GM21515 (cell line): ENCODE results near the gene PSMD6.

Source experiments
- ATAC-seq: cut with Tn5 transposase; IDR thresholded peaks from one replicate; pipeline ENCODE4 v1.9.1; 2021; ENCODE audit not compliant: unreplicated experiment

The PSMD6 gene

GRCh38 chr3:63980830-63981498 lies 42.3 kb downstream of the PSMD6 start:
- ATAC-seq, result no peak

GRCh38 chr3:63980019-63980418 lies 43.3 kb downstream of the PSMD6 start:
- ATAC-seq, result no peak

GRCh38 chr3:63979093-63979885 lies 44.0 kb downstream of the PSMD6 start:
- ATAC-seq, result no peak

- no peak for ATAC-seq
These were observed 45.4 kb downstream of the PSMD6 start for GRCh38 chr3:63977893-63978292.

DNA sequence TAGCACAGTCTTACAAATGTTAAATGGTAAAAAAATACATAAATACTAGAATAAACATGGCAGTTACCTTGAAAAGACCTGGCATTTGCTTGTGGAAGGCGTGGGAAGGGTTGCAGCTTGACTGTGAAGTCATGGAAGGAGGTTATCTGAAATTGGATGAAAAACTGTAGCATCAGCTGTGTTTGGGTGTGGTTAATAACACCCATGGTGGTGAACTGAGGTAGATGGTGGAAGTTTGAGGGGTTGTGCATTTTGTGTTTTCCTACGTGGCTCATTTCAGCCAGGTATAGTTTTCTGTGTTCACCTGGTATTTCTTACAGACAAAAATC lies 46.5 kb downstream of the PSMD6 start:
- ATAC-seq, result no peak

DNA sequence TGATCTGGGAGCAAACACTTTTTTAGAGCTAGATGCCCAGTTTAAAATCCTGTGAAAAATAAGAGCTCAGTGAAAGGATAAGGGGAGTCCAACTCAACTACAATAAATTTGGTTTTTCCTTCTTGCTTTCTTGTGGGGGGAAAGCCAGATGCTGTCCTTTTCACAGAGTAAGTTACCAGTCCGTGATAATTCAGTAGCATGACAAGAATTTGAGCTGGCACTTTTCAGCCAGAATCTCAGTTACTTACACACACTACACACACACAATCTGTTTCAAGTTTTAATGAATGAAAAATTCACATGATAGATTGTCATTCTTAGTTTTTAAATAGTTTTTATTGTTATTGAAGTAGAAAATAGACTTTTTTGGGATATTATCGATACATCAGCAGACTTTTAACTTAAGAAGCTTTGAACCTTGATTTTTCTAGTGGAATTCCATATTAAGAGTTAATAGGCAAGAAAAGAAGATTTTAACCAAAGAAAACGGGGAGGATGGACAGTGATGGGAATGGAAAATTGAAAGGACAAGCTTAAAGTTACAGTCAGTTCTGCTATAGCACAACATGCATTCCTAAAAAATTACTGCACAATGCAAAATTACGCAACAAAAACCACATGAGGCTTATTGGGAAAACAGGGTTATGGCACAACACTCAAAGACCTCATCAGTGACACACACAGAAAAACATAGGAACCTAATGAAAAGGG lies 47.0 kb downstream of the PSMD6 start:
- no peak for ATAC-seq

- ATAC-seq, result no peak
These were observed 47.6 kb downstream of the PSMD6 start for GRCh38 chr3:63975723-63976122.

DNA sequence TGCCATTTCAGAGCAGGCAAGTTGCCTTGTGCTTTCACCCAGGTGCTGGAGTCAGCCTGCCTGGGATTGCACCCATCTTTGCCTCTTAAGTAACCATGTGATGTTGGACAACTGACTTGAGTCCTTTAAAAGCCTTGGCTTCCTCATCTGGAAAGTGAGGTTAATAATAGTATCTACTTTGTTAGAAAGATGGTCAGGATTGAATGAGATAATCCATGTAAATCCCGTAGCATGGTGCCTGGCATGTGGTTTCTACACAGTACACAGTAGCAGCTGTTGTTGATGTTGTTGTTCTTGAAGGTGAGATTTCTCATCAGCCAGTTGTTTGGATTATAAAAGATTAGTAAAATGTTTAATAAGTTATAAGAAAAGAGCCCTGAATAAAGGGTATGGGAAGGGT lies 48.8 kb downstream of the PSMD6 start:
- ATAC-seq, result no peak

DNA sequence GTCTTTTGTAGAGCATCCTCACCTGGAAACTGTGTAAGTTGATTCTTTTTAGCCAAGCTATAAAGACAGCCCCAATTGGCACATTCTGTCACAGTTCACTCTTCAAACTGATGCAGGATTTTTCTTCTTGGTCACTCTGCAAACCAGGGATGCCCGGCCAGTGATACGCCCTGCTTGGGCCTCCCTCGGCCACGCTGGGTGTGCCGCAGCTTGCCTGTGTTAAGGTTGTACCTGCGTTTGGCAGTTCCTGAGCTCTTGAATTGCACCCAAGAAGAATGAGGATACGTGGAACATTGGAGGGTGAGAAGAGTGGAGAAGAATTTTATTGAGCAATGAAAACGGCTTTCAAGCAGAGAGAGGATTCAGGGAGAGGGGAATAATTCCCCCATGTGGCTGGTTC lies 49.9 kb downstream of the PSMD6 start:
- no peak for ATAC-seq

- ATAC-seq, result no peak
These were observed 50.3 kb downstream of the PSMD6 start for GRCh38 chr3:63972987-63973386.

GRCh38 chr3:63972196-63972595 lies 51.1 kb downstream of the PSMD6 start:
- ATAC-seq, result no peak

GRCh38 chr3:63970631-63971475 lies 52.4 kb downstream of the PSMD6 start:
- no peak for ATAC-seq

GRCh38 chr3:63969876-63970275 lies 53.4 kb downstream of the PSMD6 start:
- no peak for ATAC-seq

GRCh38 chr3:63968612-63969350 lies 54.5 kb downstream of the PSMD6 start:
- ATAC-seq, result peak; percentile 31

GRCh38 chr3:63967675-63968611 lies 55.4 kb downstream of the PSMD6 start:
- peak; percentile 58 for ATAC-seq

DNA sequence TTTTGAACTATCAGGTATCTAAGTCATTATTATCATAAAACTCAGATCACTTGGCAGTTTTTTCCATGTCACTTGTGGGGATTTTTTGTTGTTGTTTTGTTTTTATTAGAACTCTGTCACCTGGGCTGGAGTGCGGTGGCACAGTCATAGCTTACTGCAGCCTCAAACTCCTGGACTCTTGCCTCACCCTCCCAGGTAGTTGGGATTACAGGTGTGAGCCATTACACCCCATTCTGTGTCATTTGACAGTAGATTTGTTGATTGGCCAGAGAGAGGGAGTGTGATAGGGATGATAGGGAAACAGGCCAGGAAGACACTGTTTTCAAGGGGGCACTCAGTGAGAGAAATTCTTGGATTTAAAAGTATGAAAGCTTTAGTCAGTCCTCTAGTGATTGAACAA lies 56.4 kb downstream of the PSMD6 start:
- no peak for ATAC-seq

- no peak for ATAC-seq
These were observed 57.3 kb downstream of the PSMD6 start for GRCh38 chr3:63966007-63966406.

GRCh38 chr3:63964681-63965485 lies 58.4 kb downstream of the PSMD6 start:
- no peak for ATAC-seq

DNA sequence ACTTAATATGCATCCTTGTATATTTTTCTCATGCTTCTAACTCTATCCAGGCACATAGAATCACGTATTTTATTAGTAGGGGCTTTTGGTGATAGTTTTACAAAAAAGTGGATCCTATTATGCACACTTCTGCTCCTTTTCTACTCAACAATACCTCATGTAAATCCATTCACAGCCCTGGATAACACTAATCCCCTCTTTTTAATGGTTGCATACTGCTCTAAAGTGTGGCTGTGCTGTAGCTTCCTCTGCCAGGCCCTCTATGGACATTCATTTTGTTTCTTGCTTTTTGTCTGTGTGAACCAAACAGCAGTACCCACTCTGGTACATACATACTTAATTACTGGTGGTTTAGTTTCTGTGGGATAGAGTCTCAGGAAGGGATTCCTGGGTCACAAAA lies 59.8 kb downstream of the PSMD6 start:
- ATAC-seq, result no peak
